MM.1S (cell line): ENCODE data around the gene NETO2.

Experiments used
- DNase-seq: peaks from one replicate; pipeline ENCODE4 v3.0.0-alpha.2; 2015
- H2AFZ ChIP-seq: fragments of 300-600 bp; sonication (generic); 2 replicates; pipeline ENCODE4 v1.6.0; 2016; ENCODE audit warnings: antibody characterized with exemption, low read length
- H3F3A ChIP-seq: fragments of 300-600 bp; sonication (generic); 2 replicates; pipeline ENCODE4 v1.6.1; 2016; ENCODE audit warnings: mild to moderate bottlenecking, antibody characterized with exemption, low read length, moderate library complexity, mixed read lengths; ENCODE audit not compliant: insufficient read depth
- H3K27ac ChIP-seq: fragments of 300-600 bp; sonication (generic); 2 replicates; pipeline ENCODE4 v1.5.1; 2016; ENCODE audit warnings: mild to moderate bottlenecking, low read length
- H3K27me3 ChIP-seq: fragments of 300-600 bp; sonication (generic); replicated peaks from 2 replicates; pipeline ENCODE4 v1.6.0; 2016; ENCODE audit warnings: low read length; ENCODE audit not compliant: insufficient read depth
- H3K36me3 ChIP-seq: fragments of 300-600 bp; sonication (generic); replicated peaks from 2 replicates; pipeline ENCODE4 v1.6.1; 2016; ENCODE audit warnings: mild to moderate bottlenecking, low read length, mixed read lengths; ENCODE audit not compliant: insufficient read depth
- H3K4me1 ChIP-seq: fragments of 300-600 bp; sonication (generic); 2 replicates; pipeline ENCODE4 v1.6.1; 2016; ENCODE audit warnings: low read length, mixed read lengths
- H3K4me2 ChIP-seq: fragments of 300-600 bp; sonication (generic); 2 replicates; pipeline ENCODE4 v1.6.0; 2016; ENCODE audit warnings: low read depth, low read length
- H3K4me3 ChIP-seq: fragments of 300-600 bp; sonication (generic); 2 replicates; pipeline ENCODE4 v1.5.1; 2016; ENCODE audit warnings: low read length, mixed read lengths
- H3K79me2 ChIP-seq: fragments of 300-600 bp; sonication (generic); 2 replicates; pipeline ENCODE4 v1.6.1; 2016; ENCODE audit warnings: mixed run types, low read length, mixed read lengths
- H3K9ac ChIP-seq: fragments of 300-600 bp; sonication (generic); 2 replicates; pipeline ENCODE4 v1.6.1; 2016; ENCODE audit warnings: low read length, mixed read lengths
- H3K9me2 ChIP-seq: fragments of 300-600 bp; sonication (generic); replicated peaks from 2 replicates; pipeline ENCODE4 v1.6.1; 2016; ENCODE audit warnings: mild to moderate bottlenecking, low read length, mixed read lengths; ENCODE audit not compliant: insufficient read depth
- H3K9me3 ChIP-seq: fragments of 300-600 bp; sonication (generic); replicated peaks from 2 replicates; pipeline ENCODE4 v1.6.1; 2016; ENCODE audit warnings: mild to moderate bottlenecking, low read length, mixed read lengths; ENCODE audit not compliant: insufficient read depth
- H4K20me1 ChIP-seq: fragments of 300-600 bp; sonication (generic); 2 replicates; pipeline ENCODE4 v1.6.1; 2016; ENCODE audit warnings: mild to moderate bottlenecking, low read length, moderate library complexity, mixed read lengths; ENCODE audit not compliant: insufficient read depth
- EZH2 ChIP-seq: fragments of 300-600 bp; sonication (generic); optimal IDR thresholded peaks from 2 replicates; pipeline ENCODE3; 2017; ENCODE audit warnings: low read depth, mild to moderate bottlenecking, antibody characterized with exemption, low read length, mixed read lengths
- EZH2phosphoT487 ChIP-seq: fragments of 300-600 bp; sonication (generic); IDR thresholded peaks from 2 replicates; pipeline ENCODE4 v1.6.1; 2018; ENCODE audit warnings: antibody characterized with exemption, low read length
- TF ChIP-seq, protein P1 (sequence below): fragments of 300-600 bp; sonication (generic); IDR thresholded peaks from 2 replicates; pipeline ENCODE4 v1.5.1; 2016; ENCODE audit warnings: antibody characterized with exemption, low read length, mixed read lengths

Gene NETO2

DNA sequence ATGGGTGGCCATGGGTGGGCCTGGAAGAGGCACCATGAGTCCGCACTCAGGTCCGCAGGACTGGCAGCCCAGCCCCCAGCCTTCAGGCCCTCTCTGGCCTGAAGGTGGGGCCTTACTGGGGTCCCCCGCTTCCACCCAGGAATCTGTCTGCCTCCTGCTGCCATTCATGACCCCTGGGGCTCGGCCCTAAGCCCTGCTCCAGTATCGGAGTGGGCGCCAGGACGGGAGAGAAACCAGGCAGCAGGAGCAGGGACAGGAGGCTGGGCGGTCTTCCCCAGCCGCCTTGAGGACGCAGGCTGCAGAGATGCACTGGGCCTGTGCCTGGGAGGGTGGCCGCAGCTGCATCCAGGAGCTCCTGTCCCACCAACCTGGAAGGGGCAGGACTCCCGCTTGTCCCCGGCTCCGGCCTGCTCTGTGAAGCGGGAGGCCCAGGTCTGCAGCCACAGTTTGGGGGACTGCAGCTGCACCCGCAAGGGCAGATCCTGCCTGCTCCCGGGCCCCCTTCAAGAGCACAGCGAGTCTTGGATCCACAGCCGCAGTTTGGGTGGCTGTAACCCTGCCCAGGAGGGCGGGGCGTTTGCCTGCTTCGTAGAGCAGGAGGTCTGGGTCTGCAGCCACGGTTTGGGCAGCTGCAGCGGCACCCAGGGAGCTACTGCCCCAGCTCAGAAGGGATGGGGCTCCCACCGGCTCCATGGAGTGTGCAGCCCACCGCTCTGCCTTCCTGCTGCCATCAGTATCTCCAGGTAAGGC, 88.4 kb downstream of the NETO2 start:
- no peak for DNase-seq
- Histone ChIP-seq H2AFZ (no peak overlapping the region), H3K79me2 (no peaks in the 10 kb centered on the region), H3K4me2 (no peak overlapping the region), H3K9ac (no peak overlapping the region), H3K9me2 (no peaks in the 10 kb centered on the region), H3K4me3 (no peak overlapping the region), H3K27ac (no peak overlapping the region), H4K20me1 (no peaks in the 10 kb centered on the region), H3K4me1 (no peaks in the 10 kb centered on the region), H3K36me3 (no peaks in the 10 kb centered on the region), H3F3A (no peaks in the 10 kb centered on the region), H3K27me3 (no peaks in the 10 kb centered on the region), H3K9me3 (no peaks in the 10 kb centered on the region)
- TF ChIP-seq, protein P1, sequence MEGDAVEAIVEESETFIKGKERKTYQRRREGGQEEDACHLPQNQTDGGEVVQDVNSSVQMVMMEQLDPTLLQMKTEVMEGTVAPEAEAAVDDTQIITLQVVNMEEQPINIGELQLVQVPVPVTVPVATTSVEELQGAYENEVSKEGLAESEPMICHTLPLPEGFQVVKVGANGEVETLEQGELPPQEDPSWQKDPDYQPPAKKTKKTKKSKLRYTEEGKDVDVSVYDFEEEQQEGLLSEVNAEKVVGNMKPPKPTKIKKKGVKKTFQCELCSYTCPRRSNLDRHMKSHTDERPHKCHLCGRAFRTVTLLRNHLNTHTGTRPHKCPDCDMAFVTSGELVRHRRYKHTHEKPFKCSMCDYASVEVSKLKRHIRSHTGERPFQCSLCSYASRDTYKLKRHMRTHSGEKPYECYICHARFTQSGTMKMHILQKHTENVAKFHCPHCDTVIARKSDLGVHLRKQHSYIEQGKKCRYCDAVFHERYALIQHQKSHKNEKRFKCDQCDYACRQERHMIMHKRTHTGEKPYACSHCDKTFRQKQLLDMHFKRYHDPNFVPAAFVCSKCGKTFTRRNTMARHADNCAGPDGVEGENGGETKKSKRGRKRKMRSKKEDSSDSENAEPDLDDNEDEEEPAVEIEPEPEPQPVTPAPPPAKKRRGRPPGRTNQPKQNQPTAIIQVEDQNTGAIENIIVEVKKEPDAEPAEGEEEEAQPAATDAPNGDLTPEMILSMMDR, result no peak

GRCh38 chr16:47054306-47054705, 89.4 kb downstream of the NETO2 start:
- H3F3A ChIP-seq, result no peaks in the 10 kb centered on the region
- no peak for TF ChIP-seq EZH2
- TF ChIP-seq, protein P1, result no peak
- no peak for TF ChIP-seq EZH2phosphoT487
- H3K4me1 ChIP-seq, result no peaks in the 10 kb centered on the region

GRCh38 chr16:47053895-47054294, 89.8 kb downstream of the NETO2 start:
- Histone ChIP-seq H3K4me1 (no peaks in the 10 kb centered on the region), H3K79me2 (no peaks in the 10 kb centered on the region), H4K20me1 (no peaks in the 10 kb centered on the region), H3K27ac (no peak overlapping the region), H2AFZ (no peak overlapping the region), H3K4me2 (no peak overlapping the region), H3K9me2 (no peaks in the 10 kb centered on the region), H3F3A (no peaks in the 10 kb centered on the region), H3K9ac (no peak overlapping the region), H3K27me3 (no peaks in the 10 kb centered on the region), H3K9me3 (no peaks in the 10 kb centered on the region), H3K36me3 (no peaks in the 10 kb centered on the region), H3K4me3 (no peak overlapping the region)
- TF ChIP-seq, protein P1, result no peak
- no peak for TF ChIP-seq EZH2
- no peak for TF ChIP-seq EZH2phosphoT487
- DNase-seq, result no peak

More at GRCh38 chr16:47054306-47054705, 89.4 kb downstream of the NETO2 start:
- DNase-seq, result no peak
- no peaks in the 10 kb centered on the region for H3K27me3 ChIP-seq
- no peak overlapping the region for H3K4me2 ChIP-seq
- no peaks in the 10 kb centered on the region for H3K79me2 ChIP-seq
- H3K36me3 ChIP-seq, result no peaks in the 10 kb centered on the region
- H3K9me3 ChIP-seq, result no peaks in the 10 kb centered on the region
- no peak overlapping the region for H3K27ac ChIP-seq
- no peak overlapping the region for H3K9ac ChIP-seq
- no peaks in the 10 kb centered on the region for H4K20me1 ChIP-seq
- no peak overlapping the region for H3K4me3 ChIP-seq
- H2AFZ ChIP-seq, result no peak overlapping the region
- H3K9me2 ChIP-seq, result no peaks in the 10 kb centered on the region
